Peyer's patch (tissue), 4 donors: ENCODE data around the gene IL20RB.

Experiments
- POLR2A ChIP-seq, 2 donors: fragments of 450-650 bp; IDR thresholded peaks; one replicate each; pipeline ENCODE4 v1.5.1; 2017; ENCODE audit warnings: antibody characterized with exemption in 2 of 2, mild to moderate bottlenecking in 2 of 2, moderate library complexity in 2 of 2
- TF ChIP-seq, protein P1 (sequence below), 6 experiments: fragments of 450-650 bp in 4 of 6; fragments of 200-600 bp in 2 of 6; sonication (generic) in 1 of 6; IDR thresholded peaks; one replicate each; pipeline ENCODE4 v1.5.1; 2017 to 2019; ENCODE audit warnings: antibody characterized with exemption in 6 of 6, mild to moderate bottlenecking in 3 of 6, moderate library complexity in 1 of 6

- TF ChIP-seq, protein P1, sequence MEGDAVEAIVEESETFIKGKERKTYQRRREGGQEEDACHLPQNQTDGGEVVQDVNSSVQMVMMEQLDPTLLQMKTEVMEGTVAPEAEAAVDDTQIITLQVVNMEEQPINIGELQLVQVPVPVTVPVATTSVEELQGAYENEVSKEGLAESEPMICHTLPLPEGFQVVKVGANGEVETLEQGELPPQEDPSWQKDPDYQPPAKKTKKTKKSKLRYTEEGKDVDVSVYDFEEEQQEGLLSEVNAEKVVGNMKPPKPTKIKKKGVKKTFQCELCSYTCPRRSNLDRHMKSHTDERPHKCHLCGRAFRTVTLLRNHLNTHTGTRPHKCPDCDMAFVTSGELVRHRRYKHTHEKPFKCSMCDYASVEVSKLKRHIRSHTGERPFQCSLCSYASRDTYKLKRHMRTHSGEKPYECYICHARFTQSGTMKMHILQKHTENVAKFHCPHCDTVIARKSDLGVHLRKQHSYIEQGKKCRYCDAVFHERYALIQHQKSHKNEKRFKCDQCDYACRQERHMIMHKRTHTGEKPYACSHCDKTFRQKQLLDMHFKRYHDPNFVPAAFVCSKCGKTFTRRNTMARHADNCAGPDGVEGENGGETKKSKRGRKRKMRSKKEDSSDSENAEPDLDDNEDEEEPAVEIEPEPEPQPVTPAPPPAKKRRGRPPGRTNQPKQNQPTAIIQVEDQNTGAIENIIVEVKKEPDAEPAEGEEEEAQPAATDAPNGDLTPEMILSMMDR (IDR thresholded peaks at IDR 0.05) = no peak
- TF ChIP-seq POLR2A (IDR thresholded peaks at IDR 0.05) = no peak
These were observed 63.1 kb downstream of the IL20RB start for GRCh38 chr3:137020888-137021287.
